Activated T-cell treated with anti-CD3 and anti-CD28 coated beads, Interleukin-2, amount 50 U/mL, for 48 hours (primary cell): ENCODE measurements around the gene DUS2.
"Not testable (repeated sequence)": the region's sequence is repeated elsewhere in the genome, so short reads cannot be mapped to it uniquely, and the experiment has no call there.

Experiments
- DNase-seq, 2 experiments: peaks; one replicate each; pipeline ENCODE4 v3.0.0-alpha.2; 2020

Gene DUS2

DNA sequence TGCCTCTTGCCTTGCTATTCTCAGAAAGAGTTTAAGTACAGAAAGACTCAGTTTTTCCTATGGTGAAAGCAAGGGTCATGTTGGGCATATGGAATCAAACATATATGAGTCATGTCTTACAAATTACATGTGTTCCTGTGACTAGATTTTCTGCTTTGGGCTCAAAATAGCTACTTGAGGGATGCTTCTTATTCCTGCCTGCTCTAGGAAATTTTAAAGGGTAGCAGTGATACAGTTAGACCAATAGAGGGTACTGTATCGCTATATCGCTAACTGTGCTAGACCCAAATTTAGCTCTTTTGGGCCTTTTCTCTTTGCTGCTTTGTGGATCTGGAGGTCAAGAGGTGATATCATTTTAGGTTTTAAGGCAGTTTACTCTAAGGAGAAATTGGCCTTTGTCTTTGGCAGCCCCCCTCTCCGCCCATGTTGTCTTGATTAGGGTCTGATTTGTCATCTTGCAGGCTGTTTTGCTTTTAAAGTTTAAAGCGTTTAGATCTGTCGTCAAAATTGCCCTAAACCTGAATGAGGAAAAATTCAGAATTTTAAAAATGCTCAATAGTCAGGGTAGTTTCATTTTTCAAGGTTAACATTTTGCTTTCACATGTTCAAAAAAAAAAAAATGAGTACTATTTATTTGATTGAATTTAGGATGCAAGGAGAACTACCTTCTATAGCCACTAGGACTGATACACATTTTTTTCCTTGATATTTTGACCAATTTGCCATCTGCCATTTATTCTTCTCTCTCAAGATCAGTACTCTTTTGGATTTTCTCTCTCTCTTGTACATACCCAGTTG, 70.9 kb downstream of the DUS2 start:
- DNase-seq: no peak

DNA sequence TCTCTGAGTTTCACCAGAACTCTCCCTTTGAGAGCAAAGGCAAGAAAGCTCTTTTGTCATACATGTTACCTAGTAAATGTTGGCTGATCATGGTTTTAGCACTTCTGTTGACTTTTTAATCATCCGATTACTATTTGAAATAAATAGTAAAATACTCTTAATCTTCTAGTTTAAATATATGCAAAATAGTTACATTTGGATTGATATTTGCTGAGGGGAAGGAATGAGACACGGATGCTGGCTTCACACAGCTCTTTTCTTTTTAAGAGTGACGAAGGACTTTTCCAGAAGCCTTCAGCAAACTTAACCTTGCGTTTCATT, 71.5 kb downstream of the DUS2 start:
- DNase-seq: no peak

DNA sequence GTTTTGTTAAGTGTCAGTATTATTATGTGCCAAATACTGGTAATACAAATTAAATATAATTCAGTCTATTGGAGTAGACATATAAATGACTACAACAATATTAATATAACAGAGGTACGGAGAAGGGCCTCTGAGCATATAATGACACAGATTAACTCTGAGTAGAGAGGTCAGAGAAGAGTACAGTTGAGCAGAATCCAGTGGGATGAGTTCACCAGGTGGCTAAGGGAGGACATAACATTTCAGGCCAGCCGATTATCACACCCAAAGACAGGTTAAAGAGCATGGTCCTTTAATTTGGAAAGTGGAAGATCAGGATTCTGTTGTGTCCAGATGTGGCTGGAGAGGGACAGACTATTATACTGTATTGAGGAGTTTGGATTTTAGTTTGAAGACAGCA, 73.4 kb downstream of the DUS2 start:
- DNase-seq: no peak

DNA sequence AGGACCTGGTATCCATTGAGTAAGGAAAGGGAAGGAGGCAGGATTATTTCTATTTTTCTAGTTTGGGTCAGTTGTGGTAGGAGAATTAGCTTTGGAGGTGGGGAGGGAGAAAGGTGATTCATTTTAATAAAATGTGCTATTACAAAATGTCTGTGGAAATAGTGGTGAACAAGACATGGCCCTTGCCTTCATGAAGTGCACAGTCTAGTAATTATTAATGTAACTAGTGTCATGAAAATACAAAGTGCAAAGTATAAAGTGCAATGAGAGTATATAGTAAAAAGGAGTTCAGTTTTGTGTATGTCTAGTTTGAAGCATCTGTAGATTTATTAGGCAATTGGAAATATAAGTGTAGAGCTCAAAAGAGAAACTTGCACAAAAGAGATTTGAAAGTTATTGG, 74.0 kb downstream of the DUS2 start:
- no peak for DNase-seq

DNA sequence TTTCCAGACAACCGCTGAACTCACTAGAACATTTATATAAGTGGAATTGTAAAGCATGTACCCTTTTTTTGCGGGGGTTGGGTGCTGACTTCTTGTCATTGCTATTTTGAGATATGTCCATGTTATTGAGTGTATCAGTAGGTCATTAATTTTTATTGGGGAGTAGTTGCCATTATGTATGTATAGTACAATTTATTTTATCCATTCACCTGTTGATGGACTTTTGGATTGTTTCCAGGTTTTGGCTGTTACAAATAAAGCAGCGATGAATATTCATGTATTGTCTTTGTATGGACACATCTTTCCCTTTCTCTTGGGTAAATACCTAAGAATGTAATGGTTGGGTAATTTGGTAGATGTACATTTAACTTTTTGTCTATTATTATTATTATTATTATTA, 74.8 kb downstream of the DUS2 start:
- no peak for DNase-seq

DNA sequence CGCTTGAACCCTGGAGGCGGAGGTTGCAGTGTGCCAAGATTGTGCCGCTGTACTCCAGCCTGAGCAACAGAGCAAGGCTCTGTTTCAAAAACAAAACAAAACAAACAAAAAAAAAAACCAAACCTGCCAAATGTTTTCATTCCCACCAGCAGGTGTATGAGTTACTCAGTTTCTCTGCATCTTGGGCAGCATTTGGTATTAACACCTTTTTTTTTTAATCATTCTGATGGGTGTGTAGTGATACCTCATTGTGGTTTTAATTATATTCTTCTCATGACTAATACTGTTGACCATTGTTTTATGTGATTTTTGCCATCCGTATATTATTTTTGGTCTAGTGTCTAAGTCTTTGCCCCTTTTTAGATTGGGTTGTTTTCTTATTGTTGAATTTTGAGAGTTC, 77.4 kb downstream of the DUS2 start:
- no peak for DNase-seq

DNA sequence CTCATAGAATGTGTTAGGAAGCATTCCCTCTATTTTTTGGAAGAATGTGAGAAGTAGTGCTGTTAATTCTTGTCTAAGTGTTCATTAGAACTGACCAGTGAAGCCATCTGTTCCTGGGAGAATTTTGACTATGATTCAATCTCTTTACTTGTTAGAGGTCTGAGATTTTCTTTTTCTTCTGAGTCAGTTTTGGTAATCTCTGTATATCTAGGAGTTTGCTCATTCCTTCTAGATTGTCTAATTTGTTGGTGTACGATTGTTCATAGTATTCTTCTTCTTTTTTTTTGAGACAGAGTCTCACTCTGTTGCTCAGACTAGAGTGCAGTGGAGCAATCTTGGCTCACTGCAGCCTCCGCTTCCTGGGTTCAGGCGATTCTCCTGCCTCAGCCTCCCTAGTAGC, 82.5 kb downstream of the DUS2 start:
- no peak for DNase-seq

DNA sequence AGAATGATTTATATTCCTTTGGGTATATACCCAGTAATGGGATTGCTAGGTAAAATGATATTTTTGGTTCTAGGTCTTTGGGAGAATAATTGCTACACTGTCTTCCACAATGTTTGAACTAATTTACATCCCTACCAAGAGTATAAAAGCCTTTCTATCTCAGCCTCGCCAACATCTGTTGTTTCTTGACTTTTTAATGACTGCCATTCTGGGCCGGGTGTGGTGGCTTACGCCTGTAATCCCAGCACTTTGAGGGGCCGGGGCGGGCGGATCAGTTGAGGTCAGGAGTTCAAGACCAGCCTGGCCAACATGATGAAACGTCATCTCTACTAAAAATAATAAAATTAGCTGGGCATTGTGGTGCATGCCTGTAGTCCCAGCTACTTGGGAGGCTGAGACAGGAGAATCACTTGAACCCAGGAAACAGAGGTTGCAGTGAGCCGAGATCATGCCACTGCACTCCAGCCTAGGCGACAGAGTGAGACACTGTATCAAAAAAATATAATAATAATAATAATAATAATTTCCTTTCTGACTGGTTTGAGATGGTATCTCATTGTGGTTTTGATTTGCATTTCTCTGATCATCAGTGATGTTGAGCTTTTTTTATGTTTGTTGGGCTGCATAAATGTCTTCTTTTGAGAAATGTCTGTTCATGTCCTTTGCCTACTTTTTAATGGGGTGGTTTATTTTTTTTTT, 84.3 kb downstream of the DUS2 start:
- not testable (repeated sequence) for DNase-seq

DNA sequence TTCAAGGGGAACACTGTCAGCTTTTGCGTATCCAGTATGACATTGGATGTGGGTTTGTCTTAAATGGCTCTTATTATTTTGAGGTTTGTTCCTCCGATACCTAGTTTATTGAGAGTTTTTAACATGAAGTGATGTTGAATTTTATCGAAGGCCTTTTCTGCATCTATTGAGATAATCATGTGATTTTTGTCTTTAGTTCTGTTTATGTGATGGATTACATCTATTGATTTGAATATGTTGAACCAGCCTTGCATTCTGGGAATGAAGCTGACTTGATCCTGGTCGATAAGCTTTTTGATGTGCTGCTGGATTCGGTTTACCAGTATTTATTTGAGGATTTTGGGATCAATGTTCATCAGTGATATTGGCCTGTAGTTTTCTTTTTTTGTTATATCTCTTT, 86.1 kb downstream of the DUS2 start:
- not testable (repeated sequence) for DNase-seq

DNA sequence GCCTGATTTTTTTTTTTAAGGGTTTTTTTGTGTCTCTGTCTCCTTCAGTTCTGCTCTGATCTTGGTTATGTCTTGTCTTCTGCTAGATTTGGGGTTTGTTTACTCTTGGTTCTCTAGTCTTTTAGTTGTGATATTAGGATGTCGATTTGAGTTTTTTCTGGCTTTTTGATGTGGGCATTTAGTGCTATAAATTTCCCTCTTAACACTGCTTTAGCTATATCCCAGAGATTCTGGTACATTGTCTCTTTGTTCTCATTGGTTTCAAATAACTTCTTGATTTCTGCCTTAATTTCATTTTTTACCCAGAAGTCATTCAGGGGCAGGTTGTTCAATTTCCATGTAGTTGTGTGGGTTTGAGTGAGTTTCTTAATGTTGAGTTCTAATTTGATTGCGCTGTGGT, 87.5 kb downstream of the DUS2 start:
- not testable (repeated sequence) for DNase-seq

DNA sequence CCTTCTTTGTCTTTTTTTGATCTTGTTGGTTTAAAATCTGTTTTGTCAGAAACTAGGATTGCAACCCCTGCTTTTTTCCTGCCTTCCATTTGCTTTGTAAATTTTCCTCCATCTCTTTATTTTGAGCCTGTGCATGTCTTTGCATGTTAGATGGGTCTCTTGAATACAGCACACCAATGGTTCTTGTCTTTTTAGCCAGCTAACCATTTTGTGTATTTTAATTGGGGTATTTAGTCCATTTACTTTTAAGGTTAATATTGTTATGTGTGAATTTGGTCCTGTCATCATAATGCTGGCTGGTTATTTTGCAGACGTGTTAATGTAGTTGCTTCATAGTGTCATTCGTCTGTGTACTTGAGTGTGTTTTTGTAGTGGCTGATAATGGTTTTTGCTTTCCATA, 88.3 kb downstream of the DUS2 start:
- no peak for DNase-seq

DNA sequence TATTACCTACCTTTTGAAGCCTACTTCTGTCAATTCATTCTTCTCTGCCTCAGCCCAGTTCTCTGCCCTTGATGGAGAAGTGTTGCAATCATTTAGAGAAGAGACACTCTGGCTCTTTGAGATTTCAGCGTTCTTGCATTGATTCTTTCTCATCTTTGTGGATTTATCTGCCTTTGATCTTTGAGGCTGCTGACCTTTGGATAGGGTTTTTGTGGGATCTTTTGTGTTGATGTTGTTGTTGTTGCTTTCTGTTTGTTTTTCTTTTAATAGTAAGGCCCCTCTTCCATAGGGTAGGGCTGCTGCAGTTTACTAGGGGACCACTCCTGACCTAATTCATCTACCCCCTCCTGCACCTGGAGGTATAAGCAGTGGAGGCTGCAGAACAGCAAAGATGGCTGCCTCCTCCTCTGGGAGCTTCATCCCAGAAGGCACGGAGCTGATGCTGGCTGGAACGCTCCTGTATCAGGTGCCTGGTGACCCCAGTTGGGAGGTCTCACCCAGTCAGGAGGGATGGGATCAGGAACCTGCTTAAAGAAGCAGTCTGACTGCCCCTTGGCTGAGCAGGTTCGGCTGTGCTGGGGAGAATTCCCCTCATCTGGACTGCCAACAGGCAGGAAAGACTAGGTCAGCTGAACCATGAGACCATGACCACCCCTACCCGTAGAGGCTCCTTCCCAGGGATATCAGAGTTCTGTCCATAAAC, 90.1 kb downstream of the DUS2 start:
- no peak for DNase-seq

DNA sequence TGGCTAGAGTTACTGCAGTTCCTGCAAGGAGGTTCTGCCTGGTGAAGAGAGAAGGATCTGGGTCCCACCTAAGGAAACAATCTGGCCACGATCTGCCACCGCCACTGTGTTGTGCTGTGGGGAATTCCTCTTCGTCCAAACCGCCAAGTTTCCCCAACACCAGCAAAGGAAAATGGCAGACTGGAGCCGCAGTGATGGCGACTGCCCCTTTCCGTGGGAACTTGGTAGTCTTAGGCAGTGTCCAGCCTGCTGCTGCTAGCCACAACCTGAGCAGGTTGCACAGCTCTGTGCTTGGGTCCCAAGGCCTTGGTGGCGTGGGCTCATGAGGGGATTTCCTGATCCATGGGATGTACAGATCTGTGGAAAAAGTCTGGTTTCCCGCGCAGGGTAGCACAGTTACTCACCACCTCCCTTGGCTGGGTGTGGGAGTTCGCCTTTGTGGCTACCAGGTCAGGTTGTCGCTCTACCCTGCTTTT, 90.7 kb downstream of the DUS2 start:
- DNase-seq: no peak

DNA sequence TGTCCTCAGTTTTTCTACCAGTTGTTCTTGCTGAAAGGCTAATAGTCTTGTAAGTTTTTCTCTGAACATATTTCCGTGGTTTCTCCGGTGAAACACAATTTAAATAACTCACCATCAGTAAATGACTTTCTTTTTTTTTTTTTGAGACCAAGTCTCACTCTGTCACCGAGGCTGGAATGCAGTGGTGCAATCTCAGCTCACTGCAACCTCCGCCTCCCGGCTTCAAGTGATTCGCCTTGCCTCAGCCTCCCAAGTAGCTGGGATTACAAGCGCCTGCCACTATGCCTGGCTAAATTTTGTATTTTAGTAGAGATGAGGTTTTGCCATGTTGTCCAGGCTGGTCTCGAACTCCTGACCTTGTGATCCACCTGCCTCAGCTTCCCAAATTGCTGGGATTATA, 91.9 kb downstream of the DUS2 start:
- not testable (repeated sequence) for DNase-seq

DNA sequence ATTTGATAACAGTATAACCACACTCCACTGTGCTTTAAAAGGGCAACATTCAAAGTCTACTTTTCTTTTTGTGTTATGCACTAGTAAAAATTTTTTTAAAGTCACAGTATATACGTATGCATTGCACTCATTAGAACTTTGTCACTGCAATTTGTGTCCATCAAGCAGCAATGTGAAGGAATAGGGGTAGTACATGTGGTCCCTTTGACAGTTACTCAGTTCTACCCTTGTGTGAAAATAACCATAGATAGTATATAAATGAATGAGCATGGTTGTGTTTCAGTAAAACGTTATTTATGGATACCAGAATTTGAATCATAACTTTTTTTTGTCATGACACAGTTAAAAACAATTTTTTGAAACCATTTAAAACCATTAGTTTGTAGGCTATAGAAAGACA, 92.8 kb downstream of the DUS2 start:
- DNase-seq: no peak

DNA sequence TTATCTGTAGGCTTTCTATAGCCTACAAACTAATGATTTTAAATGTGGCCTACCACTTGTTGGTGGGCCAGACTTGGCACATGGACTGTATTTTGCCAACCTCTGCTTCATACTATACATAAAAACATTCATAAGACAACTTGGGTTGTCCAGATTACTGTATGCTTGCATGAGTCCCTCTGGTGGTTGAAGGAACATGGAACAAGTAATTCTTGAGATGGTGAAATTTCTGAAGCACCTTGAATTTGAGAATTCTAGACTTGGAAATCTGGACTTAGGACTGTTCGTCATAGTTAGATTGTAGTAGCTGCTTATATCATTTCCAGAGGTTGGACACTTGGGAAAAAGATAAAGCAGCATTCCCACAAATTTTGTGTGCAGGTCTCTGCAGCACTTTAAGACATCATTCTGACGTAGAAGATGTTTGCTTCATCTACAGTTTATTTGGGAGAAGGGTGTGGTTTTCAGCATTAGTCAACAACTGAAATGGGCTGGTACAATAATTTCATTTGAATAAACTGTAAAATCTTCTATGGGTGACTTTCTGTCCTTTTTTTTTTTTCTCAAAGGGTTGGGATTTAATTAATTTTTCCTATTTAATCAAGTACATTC, 93.3 kb downstream of the DUS2 start:
- DNase-seq: no peak

DNA sequence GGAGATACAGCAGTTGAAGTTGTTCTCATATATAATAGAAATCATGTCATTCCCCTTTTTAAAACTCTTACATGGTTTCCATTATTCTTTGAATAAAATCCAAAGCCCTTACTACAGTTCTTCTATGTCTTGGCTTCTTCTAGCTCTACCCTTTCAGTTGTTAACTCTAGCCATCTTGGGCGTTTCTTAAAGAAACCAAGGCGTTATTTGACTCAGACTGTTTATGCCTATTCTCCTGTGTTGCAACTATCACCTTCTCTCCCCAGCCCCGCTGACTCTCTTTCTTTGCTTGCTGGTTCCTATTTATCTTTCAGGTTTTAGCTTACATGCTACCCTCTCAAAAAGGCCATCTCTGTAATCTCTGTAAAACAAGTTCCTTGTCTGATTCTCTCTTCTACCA, 94.8 kb downstream of the DUS2 start:
- DNase-seq: no peak

DNA sequence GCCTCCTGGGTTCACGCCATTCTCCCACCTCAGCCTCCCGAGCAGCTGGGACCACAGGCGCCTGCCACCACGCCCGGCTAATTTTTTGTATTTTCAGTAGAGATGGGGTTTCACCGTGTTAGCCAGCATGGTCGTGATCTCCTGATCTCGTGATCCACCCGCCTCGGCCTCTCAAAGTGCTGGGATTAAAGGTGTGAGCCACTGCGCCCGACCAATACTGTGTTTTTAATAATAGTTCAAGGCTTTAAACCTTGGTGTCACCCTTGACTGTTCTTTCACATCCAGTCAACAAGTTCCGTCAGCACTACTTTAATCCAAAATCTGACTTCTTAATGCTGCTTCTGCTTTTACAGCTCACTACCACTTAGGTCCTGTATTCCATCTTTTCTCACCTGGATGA, 95.9 kb downstream of the DUS2 start:
- not testable (repeated sequence) for DNase-seq

DNA sequence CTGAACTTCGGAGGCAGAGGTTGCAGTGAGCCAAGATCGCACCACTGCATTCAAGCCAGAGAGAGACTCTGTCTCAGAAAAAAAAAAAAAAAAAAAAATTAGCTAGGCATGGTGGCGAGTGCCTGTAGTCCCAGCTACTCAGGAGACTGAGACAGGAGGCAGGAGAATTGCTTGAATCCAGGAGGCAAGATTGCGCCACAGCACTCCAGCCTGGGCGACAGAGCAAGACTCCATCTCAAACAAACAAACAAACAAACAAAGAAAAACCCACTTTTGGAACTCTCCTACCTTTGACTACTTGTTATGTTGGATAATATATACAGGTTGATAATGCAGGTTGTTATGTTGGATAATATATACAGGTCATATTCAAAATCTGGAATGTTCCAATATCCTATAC, 97.4 kb downstream of the DUS2 start:
- DNase-seq: not testable (repeated sequence)

DNA sequence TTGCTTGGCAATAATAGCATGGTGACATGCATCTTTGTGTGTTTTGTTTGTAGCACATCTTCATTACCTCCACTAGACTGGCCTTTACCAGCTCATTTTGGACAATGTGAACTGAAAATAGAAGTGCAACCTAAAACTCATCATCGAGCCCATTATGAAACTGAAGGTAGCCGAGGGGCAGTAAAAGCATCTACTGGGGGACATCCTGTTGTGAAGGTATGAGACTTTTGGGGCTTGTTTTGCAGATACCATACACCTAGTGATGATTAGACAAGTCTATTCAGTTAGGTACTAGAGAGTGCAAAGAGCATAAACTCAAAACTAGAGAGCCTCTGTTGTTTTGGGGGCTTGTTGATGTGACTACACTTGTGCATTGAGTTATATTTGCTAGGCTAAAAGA, 103.3 kb downstream of the DUS2 start:
- no peak for DNase-seq

DNA sequence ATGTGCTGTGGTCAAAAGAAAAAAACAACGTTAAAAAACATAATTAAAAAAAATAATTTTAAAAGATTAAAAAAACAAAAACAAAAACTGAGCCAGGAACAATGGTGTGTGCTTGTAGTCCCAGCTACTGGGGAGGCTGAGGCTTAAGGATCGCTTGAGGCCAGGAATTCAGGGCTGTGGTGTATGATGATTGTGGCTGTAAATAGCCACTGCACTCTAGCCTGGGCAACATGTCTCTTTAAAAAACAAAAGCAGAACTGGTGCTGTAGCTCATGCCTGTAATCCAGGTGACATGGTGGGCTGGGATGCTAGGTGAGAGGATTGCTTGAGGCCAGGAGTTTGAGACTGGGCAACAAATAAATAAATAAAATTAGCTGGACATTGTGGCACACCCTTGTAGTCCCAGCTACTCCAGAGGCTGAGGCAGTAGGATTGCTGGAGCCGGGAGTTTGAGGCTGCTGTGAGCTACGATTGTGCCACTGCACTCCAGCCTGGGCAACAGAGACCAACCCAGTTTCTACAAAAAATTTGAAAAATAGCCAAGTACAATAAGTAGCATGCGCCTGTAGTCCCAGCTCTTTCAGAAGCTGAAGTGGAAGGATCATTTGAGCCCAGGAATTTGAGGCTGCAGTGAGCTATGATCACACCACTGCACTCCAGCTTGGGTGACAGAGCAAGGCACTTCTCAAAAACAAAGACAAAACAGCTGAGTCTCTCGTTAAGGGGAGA, 105.7 kb downstream of the DUS2 start:
- DNase-seq: no peak
